Mesendoderm (in vitro differentiated cells): Measurements from ENCODE around the gene PXMP4.

Source experiments
- DNase-seq: peaks from one replicate; pipeline ENCODE4 v3.0.0; 2013
- H2AK5ac ChIP-seq: 2 replicates; pipeline ENCODE4 v1.6.1; 2013; ENCODE audit warnings: low read length, inconsistent platforms
- H2BK120ac ChIP-seq: 2 replicates; pipeline ENCODE4 v1.6.1; 2013; ENCODE audit warnings: low read depth, mild to moderate bottlenecking, low read length, moderate library complexity, mixed read lengths
- H2BK15ac ChIP-seq: replicated peaks from 2 replicates; pipeline ENCODE4 v1.6.1; 2013; ENCODE audit warnings: low read depth, mild to moderate bottlenecking, moderate library complexity
- H2BK5ac ChIP-seq: 2 replicates; pipeline ENCODE4 v1.6.1; 2013; ENCODE audit warnings: low read length, inconsistent platforms
- H3K18ac ChIP-seq: 2 replicates; pipeline ENCODE4 v1.6.1; 2013; ENCODE audit warnings: mild to moderate bottlenecking, low read length, mixed read lengths
- H3K23ac ChIP-seq: one replicate; pipeline ENCODE4 v1.6.1; 2013; ENCODE audit warnings: low read length
- H3K27ac ChIP-seq: 2 replicates; pipeline ENCODE4 v1.5.1; 2013; ENCODE audit warnings: low read depth, mild to moderate bottlenecking, inconsistent platforms, low read length, moderate library complexity
- H3K27me3 ChIP-seq: 2 replicates; pipeline ENCODE4 v1.6.1; 2013; ENCODE audit warnings: low read length, control low read depth, mild to moderate bottlenecking, inconsistent platforms; ENCODE audit not compliant: insufficient read depth, poor library complexity
- H3K36me3 ChIP-seq: 2 replicates; pipeline ENCODE4 v1.6.1; 2013; ENCODE audit warnings: low read length, inconsistent platforms; ENCODE audit not compliant: control insufficient read depth, insufficient read depth
- H3K4ac ChIP-seq: one replicate; pipeline ENCODE4 v1.6.1; 2013; ENCODE audit warnings: low read depth, mild to moderate bottlenecking, low read length, moderate library complexity
- H3K4me1 ChIP-seq: 2 replicates; pipeline ENCODE4 v1.6.1; 2013; ENCODE audit warnings: low read depth, low read length, inconsistent platforms; ENCODE audit not compliant: control insufficient read depth
- H3K4me2 ChIP-seq: 2 replicates; pipeline ENCODE4 v1.6.1; 2013; ENCODE audit warnings: low read length
- H3K4me3 ChIP-seq: 2 replicates; pipeline ENCODE4 v1.5.1; 2013; ENCODE audit warnings: mild to moderate bottlenecking, low read length
- H3K56ac ChIP-seq: one replicate; pipeline ENCODE4 v1.6.1; 2013; ENCODE audit warnings: low read length
- H3K79me1 ChIP-seq: 2 replicates; pipeline ENCODE4 v1.6.1; 2013; ENCODE audit warnings: low read length, inconsistent platforms
- H3K79me2 ChIP-seq: 2 replicates; pipeline ENCODE4 v1.6.1; 2013; ENCODE audit warnings: mild to moderate bottlenecking, low read length; ENCODE audit not compliant: control insufficient read depth, insufficient read depth
- H3K9ac ChIP-seq: 2 replicates; pipeline ENCODE4 v1.6.1; 2013; ENCODE audit warnings: low read length, inconsistent platforms
- H4K5ac ChIP-seq: one replicate; pipeline ENCODE4 v1.6.1; 2013; ENCODE audit warnings: low read length
- H4K8ac ChIP-seq: one replicate; pipeline ENCODE4 v1.6.1; 2013; ENCODE audit warnings: low read depth, mild to moderate bottlenecking, control low read depth, low read length, moderate library complexity
- WGBS: extraction: QIAGEN DNeasy Blood & Tissue Kit; methylation state at CpG from one replicate; pipeline ENCODE4 v1.1.7; 2013; ENCODE audit warnings: low lambda C conversion rate, missing lambda C conversion rate; ENCODE audit not compliant: insufficient coverage; ENCODE audit errors: extremely low coverage; 5-methylcytosine and 5-hydroxymethylcytosine counted together

Gene PXMP4

DNA sequence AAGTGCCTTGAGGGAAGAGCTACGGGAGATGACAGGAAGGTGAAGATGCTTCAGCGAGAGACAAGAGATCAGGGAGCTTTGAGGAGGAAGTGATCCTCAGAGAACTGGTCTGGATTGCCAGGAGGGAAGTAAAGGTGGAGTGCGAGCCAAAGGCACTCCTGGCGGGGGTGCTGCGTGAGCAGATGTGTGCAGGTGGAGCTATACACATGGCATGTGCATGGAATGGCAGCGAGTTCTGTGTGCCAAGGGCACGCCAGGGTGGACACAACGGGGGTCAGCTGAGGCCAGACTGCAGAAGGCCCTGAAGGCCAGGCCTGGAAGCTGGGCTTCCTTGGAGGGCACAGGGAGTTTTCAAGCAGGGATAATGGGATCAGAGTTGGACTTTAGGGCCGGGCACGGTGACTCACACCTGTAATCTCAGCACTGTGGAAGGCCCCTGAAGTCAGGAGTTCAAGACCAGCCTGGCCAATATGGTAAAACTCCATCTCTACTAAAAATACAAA is 6.2 kb downstream of the PXMP4 start:
- Histone ChIP-seq H3K4me3 (no peak overlapping the region), H3K56ac (no peak overlapping the region), H2BK5ac (no peak overlapping the region), H2AK5ac (no peak overlapping the region), H3K4me1 (no peaks in the 10 kb centered on the region), H3K23ac (no peak overlapping the region), H3K27me3 (no peaks in the 10 kb centered on the region), H3K79me1 (no peaks in the 10 kb centered on the region), H3K27ac (no peak overlapping the region), H3K36me3 (no peaks in the 10 kb centered on the region), H4K8ac (no peak overlapping the region), H3K18ac (no peak overlapping the region), H4K5ac (no peak overlapping the region), H3K4ac (no peak overlapping the region), H2BK15ac (no peak overlapping the region), H3K79me2 (no peaks in the 10 kb centered on the region), H3K4me2 (no peak overlapping the region), H2BK120ac (no peak overlapping the region), H3K9ac (no peak overlapping the region)
- no CpG with 5 or more reads among the region's 10 CpGs for WGBS
- no peak for DNase-seq

DNA sequence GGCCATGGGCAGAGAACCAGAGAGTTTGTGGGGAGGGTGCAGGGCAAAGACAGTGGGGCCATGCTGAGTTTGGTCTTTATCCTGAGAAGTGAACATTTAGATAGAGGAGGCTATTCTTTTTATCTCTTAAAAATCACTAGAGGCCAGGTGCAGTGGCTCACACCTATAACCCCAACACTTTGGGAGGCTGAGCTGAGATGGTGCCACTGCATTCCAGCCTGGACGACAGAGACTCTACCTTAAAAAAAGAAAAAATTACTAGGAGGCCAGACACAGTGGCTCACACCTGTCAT is 8.7 kb downstream of the PXMP4 start:
- no peak overlapping the region for H2AK5ac ChIP-seq
- H3K27ac ChIP-seq: no peak overlapping the region
- no peak overlapping the region for H3K4me3 ChIP-seq
- H3K23ac ChIP-seq: no peak overlapping the region
- H3K4me2 ChIP-seq: no peak overlapping the region
- H3K27me3 ChIP-seq: no peaks in the 10 kb centered on the region
- H2BK15ac ChIP-seq: no peak overlapping the region
- no CpG with 5 or more reads among the region's 1 CpG for WGBS
- DNase-seq: no peak
- no peak overlapping the region for H2BK120ac ChIP-seq
- no peaks in the 10 kb centered on the region for H3K36me3 ChIP-seq
- no peaks in the 10 kb centered on the region for H3K4me1 ChIP-seq
- H4K8ac ChIP-seq: no peak overlapping the region
- no peak overlapping the region for H3K9ac ChIP-seq
- H3K79me1 ChIP-seq: no peaks in the 10 kb centered on the region
- H3K18ac ChIP-seq: no peak overlapping the region
- H3K4ac ChIP-seq: no peak overlapping the region
- no peak overlapping the region for H2BK5ac ChIP-seq
- H4K5ac ChIP-seq: no peak overlapping the region
- no peak overlapping the region for H3K56ac ChIP-seq
- H3K79me2 ChIP-seq: no peaks in the 10 kb centered on the region

DNA sequence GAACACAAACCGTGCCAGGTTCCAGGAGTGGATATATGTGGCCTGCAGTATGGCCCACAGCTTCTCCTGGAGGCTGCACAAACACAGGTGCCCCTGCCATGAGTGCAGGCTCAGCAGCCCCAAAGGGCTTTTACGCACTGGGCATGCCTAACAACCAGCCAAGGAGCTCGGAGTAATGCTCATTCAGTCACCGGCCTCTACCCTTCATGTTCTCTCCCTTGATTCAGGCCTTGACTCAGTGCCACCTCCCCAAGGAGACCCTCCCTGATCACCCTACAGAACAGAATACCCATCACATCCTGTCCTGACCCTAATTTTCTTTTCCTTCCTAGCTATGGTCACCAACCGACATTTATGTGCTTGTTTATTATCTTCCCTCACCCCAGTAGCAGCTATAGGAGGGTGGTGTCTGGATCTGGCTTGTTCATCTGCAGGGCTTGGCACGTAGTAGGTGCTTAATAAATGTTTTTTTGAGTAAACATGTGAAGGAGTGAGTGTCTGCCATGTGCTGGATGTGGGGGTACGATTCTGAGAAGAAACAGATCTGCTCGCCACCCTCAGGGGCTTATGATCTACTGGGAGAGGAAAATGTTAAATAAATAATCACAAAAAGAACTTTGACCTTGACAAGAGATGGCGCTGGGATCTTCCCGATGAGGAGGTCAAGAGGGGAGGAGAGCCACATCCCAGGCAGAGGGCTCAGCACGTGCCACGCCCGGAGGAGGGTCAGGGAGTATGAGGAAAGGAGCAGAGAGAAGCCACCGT is 9.2 kb downstream of the PXMP4 start:
- no CpG with 5 or more reads among the region's 14 CpGs for WGBS
- Histone ChIP-seq H3K27me3 (no peaks in the 10 kb centered on the region), H2BK15ac (no peak overlapping the region), H2BK120ac (no peak overlapping the region), H3K79me1 (no peaks in the 10 kb centered on the region), H3K4me2 (no peak overlapping the region), H2AK5ac (no peak overlapping the region), H3K4ac (no peak overlapping the region), H3K23ac (no peak overlapping the region), H4K5ac (no peak overlapping the region), H3K4me3 (no peak overlapping the region), H4K8ac (no peak overlapping the region), H3K9ac (no peak overlapping the region), H3K56ac (no peak overlapping the region), H3K18ac (no peak overlapping the region), H3K36me3 (no peaks in the 10 kb centered on the region), H2BK5ac (no peak overlapping the region), H3K27ac (no peak overlapping the region), H3K4me1 (no peaks in the 10 kb centered on the region), H3K79me2 (no peaks in the 10 kb centered on the region)
- no peak for DNase-seq

DNA sequence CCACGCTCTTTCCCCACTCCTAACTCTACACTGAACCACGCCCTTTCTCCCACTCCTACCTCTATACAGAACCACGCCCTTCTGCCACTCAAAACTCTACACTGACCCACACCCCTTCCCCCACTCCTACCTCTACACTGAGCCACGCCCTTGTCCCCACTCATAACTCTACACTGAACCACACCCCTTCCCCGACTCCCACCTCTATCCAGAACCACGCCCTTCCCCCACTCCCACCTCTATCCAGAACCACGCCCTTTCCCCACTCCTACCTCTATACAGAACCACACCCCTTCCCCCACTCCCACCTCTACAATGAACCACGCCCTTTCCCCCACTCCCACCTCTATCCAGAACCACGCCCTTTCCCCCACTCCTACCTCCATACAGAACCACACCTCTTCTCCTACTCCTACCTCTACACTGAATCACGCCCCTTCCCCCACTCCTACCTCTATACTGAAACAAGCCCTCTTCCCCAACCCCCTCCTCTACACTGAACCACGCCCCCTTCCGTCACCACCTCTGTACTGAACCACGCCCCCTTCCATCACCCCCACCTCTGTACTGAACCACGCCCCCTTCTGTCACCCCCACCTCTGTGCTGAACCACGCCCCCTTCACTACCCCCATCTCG is 10.1 kb downstream of the PXMP4 start:
- Histone ChIP-seq H3K23ac (no peak overlapping the region), H4K5ac (no peak overlapping the region), H3K9ac (no peak overlapping the region), H2AK5ac (no peak overlapping the region), H2BK120ac (no peak overlapping the region), H3K18ac (no peak overlapping the region), H3K27ac (no peak overlapping the region), H2BK5ac (no peak overlapping the region), H3K4ac (no peak overlapping the region), H3K4me1 (no peaks in the 10 kb centered on the region), H3K79me1 (no peaks in the 10 kb centered on the region), H4K8ac (no peak overlapping the region), H3K4me2 (no peak overlapping the region), H3K27me3 (no peaks in the 10 kb centered on the region), H3K56ac (no peak overlapping the region), H2BK15ac (no peak overlapping the region), H3K4me3 (no peak overlapping the region), H3K36me3 (no peaks in the 10 kb centered on the region), H3K79me2 (no peaks in the 10 kb centered on the region)
- DNase-seq: peak; percentile 49
- 100% methylated on average over 4 of the region's 16 CpGs for WGBS

DNA sequence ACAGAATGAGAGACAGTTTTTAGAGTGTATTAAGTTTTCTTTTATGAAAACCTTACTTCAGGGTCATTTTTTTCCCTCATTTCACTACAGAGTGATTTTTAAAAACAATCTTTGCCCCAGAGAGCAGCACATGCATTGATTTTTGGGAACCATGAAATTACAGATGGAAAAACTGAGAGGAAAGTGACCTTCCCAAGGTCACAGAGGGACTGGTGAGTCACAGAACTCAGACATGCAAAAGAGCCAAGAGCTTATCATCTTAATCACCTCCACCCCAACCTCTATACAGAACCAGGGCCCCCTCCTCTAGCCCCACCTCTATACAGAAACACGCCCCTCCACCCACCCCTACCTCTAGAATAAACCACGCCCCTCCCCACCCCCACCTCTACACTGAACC is 10.7 kb downstream of the PXMP4 start:
- Histone ChIP-seq H3K23ac (no peak overlapping the region), H2BK120ac (no peak overlapping the region), H3K4me3 (no peak overlapping the region), H3K4ac (no peak overlapping the region), H2AK5ac (no peak overlapping the region), H4K8ac (no peak overlapping the region), H3K79me2 (no peaks in the 10 kb centered on the region), H3K18ac (no peak overlapping the region), H4K5ac (no peak overlapping the region), H2BK15ac (no peak overlapping the region), H3K27ac (no peak overlapping the region), H3K56ac (no peak overlapping the region), H3K9ac (no peak overlapping the region), H3K4me2 (no peak overlapping the region), H2BK5ac (no peak overlapping the region), H3K36me3 (no peaks in the 10 kb centered on the region), H3K4me1 (no peaks in the 10 kb centered on the region), H3K79me1 (no peaks in the 10 kb centered on the region), H3K27me3 (no peaks in the 10 kb centered on the region)
- DNase-seq: peak; percentile 34
- no CpG with 5 or more reads among the region's 2 CpGs for WGBS
